ENCODE data around the gene CAMK4.

DNA sequence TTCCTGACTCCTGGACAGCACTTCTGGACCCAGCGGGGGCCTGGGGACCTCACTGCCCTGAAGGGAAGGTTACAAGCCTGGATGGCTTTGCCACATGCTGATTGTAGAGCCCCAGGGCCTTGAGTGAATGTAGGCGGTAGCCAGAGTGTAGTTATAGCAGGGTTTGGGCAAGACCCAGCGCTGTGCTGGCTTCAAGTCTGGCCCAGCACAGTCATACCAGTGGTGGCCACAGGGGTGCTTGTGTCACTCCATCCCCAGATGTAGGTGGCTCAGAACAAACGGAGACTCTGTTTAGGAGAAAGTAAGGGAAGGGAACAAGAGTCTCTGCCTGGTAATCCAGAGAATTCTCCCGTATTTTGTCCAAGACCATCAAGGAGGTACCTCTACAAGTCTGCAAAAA lies 203.6 kb downstream of the CAMK4 start:
- TF ChIP-seq POLR2AphosphoS5 (IDR thresholded peaks at IDR 0.05; ENCODE audit: insufficient read depth, low read depth, low read length) (no peak), EZH2 (IDR thresholded peaks at IDR 0.05; ENCODE audit: borderline replicate concordance, low read depth, low read length, severe bottlenecking) (no peak)
- TF ChIP-seq, protein P1, sequence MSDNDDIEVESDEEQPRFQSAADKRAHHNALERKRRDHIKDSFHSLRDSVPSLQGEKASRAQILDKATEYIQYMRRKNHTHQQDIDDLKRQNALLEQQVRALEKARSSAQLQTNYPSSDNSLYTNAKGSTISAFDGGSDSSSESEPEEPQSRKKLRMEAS (IDR thresholded peaks at IDR 0.05; ENCODE audit: insufficient read depth, insufficient read length) = no peak
